Endometrial microvascular endothelial cells (primary cell): ENCODE measurements around the gene RTL5. TPM values are rescaled to one million over a fixed set of nuclear protein-coding genes. Genes with fewer than 3 reads are reported as not detected.

ENCODE experiments used
- in situ Hi-C: cut with HindIII; loops from 2 replicates; pipeline ENCODE4 v1.10.0; 2017; ENCODE audit warnings: low sequenced_read_pairs, low pct_unique_long_range_greater_than_20kb; ENCODE audit errors: inconsistent ontology term
- total RNA-seq: library from RNA; depleted of rRNA; stranded (reverse); fragments of >200 nt; gene quantifications from one replicate; pipeline ENCODE4 v1.2.3, GENCODE V29; 2015; ENCODE audit errors: inconsistent ontology term

Gene RTL5
- total RNA-seq, 1 donor from 2014 or later: 1.8 TPM

DNA sequence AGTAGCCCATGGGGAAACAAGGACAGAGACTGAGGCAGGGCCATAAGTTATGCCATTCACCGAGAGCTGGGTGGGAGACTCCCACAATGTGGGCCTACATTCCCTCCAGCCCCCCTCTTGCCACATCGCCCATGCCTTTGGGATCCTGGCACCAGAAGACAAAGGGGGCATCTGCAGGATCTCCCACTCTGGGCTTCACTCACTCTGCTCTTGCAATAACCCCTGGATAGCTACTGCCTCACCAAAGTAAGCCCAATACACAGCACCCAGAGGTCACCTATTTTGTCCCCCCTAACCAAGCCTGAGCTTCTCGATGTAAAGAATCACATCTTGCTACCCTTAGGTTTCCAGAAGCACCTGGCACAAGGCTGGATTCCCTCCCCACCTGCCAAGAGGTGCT, 741 bp upstream of the RTL5 start:
- in situ Hi-C loops: loop anchor here (25.0 kb wide), 1 partner anchor 120 kb away; no protein-coding TSS in a partner anchor

GRCh38 chrX:72130762-72131250, 909 bp downstream of the RTL5 start:
- in situ Hi-C loops: loop anchor here (25.0 kb wide), 1 partner anchor 119 kb away; no protein-coding TSS in a partner anchor

DNA sequence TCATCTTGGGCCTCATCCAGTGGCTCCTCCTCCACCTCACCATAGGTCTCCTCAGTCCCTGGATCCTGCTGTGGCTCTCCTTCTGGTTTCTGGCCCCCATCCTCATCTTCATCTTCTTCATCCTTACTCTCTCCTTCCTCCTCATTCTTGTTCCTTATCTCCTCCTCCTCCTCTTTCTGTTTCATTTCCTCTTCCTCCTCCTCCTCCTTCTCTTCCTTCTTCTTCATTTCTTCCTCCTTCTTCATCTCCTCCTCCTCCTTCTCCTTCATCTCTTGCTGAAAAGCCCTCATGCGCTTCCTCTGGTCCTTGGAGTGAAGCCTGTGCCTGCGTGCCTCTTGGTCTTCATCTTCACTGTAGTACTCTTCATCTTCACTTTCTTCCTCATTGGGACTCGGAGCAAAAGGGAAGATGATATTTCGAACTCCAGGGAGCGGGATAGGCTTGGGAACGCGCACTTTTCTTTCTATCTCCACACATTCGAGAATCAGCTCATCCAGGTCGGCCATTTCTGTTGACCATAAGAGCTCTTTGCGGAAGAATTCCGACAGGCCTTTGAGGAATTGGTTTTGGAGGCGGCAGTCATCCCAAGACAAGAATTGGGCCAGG, 1.5 kb downstream of the RTL5 start:
- in situ Hi-C loops: loop anchor here (25.0 kb wide), 1 partner anchor 118 kb away; no protein-coding TSS in a partner anchor

GRCh38 chrX:72129661-72130060, 2.1 kb downstream of the RTL5 start:
- in situ Hi-C loops: loop anchor here (25.0 kb wide), 1 partner anchor 117 kb away; no protein-coding TSS in a partner anchor

GRCh38 chrX:72128881-72129280, 2.8 kb downstream of the RTL5 start:
- in situ Hi-C loops: loop anchor here (25.0 kb wide), 1 partner anchor 117 kb away; no protein-coding TSS in a partner anchor

DNA sequence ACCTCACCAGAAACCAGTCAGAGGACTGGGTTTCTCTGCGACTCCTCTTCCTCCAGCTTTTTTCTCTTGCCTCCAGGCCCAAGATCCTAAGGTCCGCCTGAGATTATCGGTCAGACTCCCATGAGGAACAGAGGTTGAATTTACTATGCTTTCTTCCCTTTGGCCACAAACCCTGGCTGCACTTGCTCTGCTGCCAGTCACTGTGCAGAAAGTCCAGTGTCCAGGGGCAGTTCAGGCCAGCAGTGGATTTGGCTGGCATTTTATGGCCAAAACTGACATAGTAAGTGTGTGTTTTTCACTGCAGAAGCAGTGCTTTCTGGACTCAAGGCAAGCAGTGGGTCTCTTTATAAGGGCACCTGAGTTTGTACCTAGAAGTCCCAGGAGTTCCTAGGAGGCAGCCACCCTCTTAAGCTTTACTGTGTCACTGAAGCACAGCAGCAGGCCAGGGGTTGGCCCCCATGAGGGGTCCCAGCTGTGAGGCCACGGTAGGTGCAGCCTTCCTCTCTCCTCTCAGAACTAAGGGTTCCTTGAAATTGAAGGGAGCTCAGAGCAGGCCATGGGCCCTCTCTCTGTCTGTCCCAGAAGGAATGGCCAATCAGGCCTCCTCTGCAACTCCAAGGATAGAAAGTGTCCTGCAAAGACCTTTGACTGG, 3.4 kb downstream of the RTL5 start:
- in situ Hi-C loops: loop anchor here (25.0 kb wide), 1 partner anchor 116 kb away; no protein-coding TSS in a partner anchor

DNA sequence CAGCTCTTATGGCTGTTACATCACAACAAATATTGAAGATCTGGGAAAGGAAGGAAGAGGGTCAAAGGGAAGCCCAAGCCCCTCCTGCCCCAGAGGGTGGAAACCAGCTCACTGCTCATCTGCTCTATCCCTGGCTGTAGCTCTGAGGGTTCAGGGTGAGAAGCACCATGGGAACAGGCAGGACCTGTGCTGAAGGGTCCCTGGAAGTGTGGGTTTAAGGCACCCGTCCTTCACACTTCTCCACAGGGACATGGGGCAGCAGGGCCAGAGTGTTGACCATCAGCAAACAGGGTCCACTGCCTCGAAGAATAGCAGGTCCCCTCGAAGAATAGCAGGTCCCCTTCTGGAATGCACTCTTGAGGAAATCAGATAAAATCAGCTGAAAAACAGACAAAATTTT, 4.4 kb downstream of the RTL5 start:
- in situ Hi-C loops: loop anchor here (25.0 kb wide), 1 partner anchor 115 kb away; no protein-coding TSS in a partner anchor

DNA sequence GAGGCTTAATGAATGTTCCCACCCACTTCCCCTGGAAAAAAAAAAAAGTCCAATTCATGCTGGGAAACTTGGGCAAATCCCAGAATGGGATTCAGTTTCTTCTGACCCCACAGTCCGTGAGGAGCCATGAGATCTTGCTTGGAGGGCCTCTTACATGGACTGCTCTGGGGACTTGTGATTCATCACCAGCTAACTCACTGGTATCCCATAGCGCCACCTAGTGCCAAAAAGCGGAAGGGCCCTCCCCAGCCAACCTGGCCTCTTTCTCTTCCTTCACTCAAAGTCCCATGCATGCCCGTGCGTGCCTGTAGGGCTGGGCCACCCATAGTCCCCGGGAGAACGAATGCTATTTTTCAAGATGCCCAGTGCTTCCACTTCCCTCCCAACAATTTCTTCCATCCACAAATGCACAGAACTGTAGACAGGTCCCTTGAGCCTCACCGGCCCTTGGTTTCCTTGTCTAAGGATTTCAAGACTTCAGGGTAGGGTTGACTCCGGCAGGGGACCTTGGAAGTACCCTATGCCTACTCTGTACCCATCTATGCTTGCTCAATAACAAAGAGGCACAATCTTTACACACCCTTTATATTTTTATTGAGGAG, 5.1 kb downstream of the RTL5 start:
- in situ Hi-C loops: loop anchor here (25.0 kb wide), 1 partner anchor 114 kb away; no protein-coding TSS in a partner anchor

DNA sequence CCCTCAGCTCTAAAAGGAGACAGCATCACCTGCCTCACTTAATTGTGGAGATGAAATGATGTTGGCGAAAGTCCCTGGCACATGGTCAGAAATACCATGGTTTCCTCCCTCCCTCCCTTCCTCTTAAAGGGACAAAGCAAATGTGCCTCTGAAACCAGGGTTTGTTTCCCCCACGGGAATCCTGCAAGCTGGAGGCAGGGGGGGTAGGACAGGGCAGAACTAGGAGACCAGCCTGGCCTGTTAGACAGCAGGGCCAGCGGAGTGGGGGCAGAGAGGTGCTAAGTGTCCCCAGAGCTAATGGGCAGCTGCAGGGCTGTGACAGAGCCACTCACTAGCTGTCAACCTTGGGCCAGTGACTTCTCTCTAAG, 5.7 kb downstream of the RTL5 start:
- in situ Hi-C loops: loop anchor here (25.0 kb wide), 1 partner anchor 114 kb away; no protein-coding TSS in a partner anchor

DNA sequence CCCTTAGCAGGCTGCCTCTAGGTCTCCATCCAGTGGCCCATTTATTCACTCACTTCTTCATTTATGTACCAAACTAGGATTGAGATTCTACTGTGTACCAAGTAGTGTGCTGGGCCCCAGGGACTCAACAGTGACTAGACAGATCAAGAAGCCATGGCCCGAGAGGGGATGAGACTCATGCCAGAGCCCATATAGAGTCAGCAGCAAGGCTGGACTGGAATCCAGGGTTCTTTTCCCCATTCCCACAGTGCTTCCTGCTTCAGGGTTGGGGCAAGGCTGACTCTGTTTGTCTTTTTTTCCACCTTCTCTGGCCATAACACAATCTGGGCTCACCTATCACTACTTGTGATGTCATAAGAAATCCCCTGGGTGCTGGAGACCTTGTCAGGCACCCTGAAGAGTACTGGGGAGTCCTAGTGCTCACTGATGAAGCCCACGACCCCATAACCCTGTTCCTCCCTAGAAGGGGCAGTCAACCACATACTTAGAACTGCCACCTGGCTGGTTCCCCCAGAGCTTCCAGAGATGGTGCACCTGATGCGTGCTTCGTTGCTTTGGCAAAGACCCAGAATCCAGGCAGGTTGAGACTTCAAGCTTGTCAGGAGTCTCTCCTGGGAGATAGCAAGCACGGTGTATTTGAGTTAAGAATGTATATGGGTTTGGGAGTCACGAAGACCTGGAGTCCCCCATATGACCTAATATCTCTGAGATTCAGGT, 6.2 kb downstream of the RTL5 start:
- in situ Hi-C loops: loop anchor here (25.0 kb wide), 1 partner anchor 113 kb away; no protein-coding TSS in a partner anchor

DNA sequence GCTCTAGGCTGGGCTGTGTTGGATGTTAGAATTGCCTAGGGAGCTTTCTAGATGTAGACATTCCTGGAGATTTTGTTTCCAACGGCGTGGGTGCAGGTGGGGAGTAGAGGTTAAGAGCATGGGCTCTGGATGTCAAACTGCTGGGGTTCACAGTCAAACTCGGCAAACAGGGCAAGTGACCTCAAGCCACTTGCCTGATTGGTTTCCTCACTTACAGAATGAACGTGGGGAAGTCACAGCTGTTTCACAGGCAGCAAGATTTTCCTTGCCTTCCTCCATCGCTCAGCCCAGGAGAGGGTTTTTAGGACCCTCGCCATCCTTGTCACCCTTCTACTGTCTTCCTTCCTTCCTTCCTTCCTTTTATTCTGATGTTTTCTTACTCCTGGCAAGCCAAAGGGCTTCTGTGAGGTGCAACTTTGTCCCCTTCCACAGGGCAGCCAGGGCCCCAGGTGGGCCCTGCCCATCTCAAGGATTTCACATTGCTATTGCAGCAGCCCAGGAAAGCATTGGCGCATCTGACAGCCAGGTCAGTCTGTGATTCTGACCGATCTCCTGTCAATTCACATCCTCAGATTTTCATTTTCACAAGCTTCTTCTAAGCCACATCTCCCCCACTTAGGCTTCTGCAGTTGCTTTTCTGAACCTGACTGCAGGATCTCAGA, 7.0 kb downstream of the RTL5 start:
- in situ Hi-C loops: loop anchor here (25.0 kb wide), 1 partner anchor 112 kb away; no protein-coding TSS in a partner anchor

GRCh38 chrX:72123471-72124185, 8.1 kb downstream of the RTL5 start:
- in situ Hi-C loops: no loop called here

GRCh38 chrX:72122621-72123337, 8.9 kb downstream of the RTL5 start:
- in situ Hi-C loops: no loop called here

GRCh38 chrX:72121383-72121782, 10.3 kb downstream of the RTL5 start:
- in situ Hi-C loops: no loop called here

- in situ Hi-C loops: no loop called here
Observed at GRCh38 chrX:72120837-72121236, 10.9 kb downstream of the RTL5 start.

- in situ Hi-C loops: no loop called here
Observed at GRCh38 chrX:72117636-72118210, 14.0 kb downstream of the RTL5 start.

DNA sequence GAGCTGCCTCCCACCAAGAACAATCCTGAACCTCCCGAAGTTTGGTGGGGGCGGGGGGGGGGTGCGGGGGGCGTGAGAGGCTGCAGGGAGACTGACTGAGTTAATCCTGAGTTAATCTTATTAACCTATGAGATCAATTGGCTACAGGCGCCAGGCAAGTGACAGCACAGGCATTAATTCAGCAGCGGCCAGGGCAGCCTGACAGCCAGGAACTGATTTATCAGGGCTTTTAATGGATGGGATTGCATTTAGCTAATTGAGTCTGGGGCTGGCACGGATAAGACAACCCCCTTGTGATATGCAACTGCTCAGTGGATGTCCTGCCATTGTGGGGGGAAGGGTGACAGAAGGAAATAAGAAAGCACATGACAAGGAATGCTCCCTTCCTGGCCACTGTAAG, 16.3 kb downstream of the RTL5 start:
- in situ Hi-C loops: no loop called here
